HepG2 (cell line): ENCODE measurements around the gene SEPHS1. TPM values are rescaled to one million over a fixed set of nuclear protein-coding genes. Genes with fewer than 3 reads are reported as not detected.
A peak's percentile ranks its signal among the peaks of the same experiment; 100 is the strongest.

Source experiments
- CBX2 ChIP-seq, 2 experiments: fragments of 200-600 bp in 1 of 2; sonication (generic); formaldehyde crosslinking in 1 of 2; IDR thresholded peaks; 2 replicates each; pipeline versions ENCODE4 v1.7.0 to v1.8.1; 2018 to 2022; ENCODE audit warnings: low read depth in 2 of 2, low read length in 1 of 2, mild to moderate bottlenecking in 1 of 2, missing genetic modification reagents in 1 of 2
- ESRRA ChIP-seq: sonication (generic); formaldehyde crosslinking; IDR thresholded peaks from 2 replicates; pipeline ENCODE4 v1.5.1; 2020; ENCODE audit warnings: mild to moderate bottlenecking, low read depth, missing genetic modification reagents
- GTF3A ChIP-seq: sonication (generic); formaldehyde crosslinking; conservative IDR thresholded peaks from 2 replicates; pipeline ENCODE4 v1.4.0; 2020; ENCODE audit warnings: mild to moderate bottlenecking, missing genetic modification reagents
- MAFF ChIP-seq: IDR thresholded peaks from 2 replicates; pipeline ENCODE4 v1.6.1; 2011; ENCODE audit warnings: low read depth, low read length, improper control_type of control experiment
- NFKB2 ChIP-seq: sonication (generic); formaldehyde crosslinking; IDR thresholded peaks from 2 replicates; pipeline ENCODE4 v1.4.0; 2020; ENCODE audit warnings: missing genetic modification reagents, borderline replicate concordance
- SIX1 ChIP-seq: sonication (generic); formaldehyde crosslinking; IDR thresholded peaks from 2 replicates; pipeline ENCODE4 v1.4.0; 2020; ENCODE audit warnings: missing genetic modification reagents, borderline replicate concordance
- SRF ChIP-seq: IDR thresholded peaks from 2 replicates; pipeline ENCODE4 v1.6.1; 2011; ENCODE audit warnings: mild to moderate bottlenecking, low read depth, low read length, moderate library complexity
- YY1 ChIP-seq: IDR thresholded peaks from 2 replicates; pipeline ENCODE4 v1.6.1; 2011; ENCODE audit warnings: low read length, low read depth, moderate library complexity, mild to moderate bottlenecking; ENCODE audit not compliant: insufficient read depth, insufficient replicate concordance
- ZNF232 ChIP-seq: sonication (generic); formaldehyde crosslinking; IDR thresholded peaks from 2 replicates; pipeline ENCODE4 v1.4.0; 2020; ENCODE audit warnings: missing genetic modification reagents, borderline replicate concordance
- ZNF674 ChIP-seq: sonication (generic); formaldehyde crosslinking; IDR thresholded peaks from 2 replicates; pipeline ENCODE4 v1.5.0; 2020; ENCODE audit warnings: low read depth, mild to moderate bottlenecking, missing genetic modification reagents
- polyA plus RNA-seq, 8 experiments: library from polyadenylated mRNA; depleted of rRNA in 3 of 8; stranded (reverse) in 7 of 8; unstranded in 1 of 8; fragments of >200 nt; fragmentation: Illumina TruSeq in 4 of 8; extraction: Trizol in 4 of 8; gene quantifications; 2 replicates each; pipeline versions ENCODE4 v1.2.1 to v1.2.3, GENCODE V29; 2011 to 2016; ENCODE audit warnings: low read depth in 4 of 8, missing spikeins in 1 of 8, mixed read lengths in 1 of 8; ENCODE audit not compliant: insufficient read depth in 1 of 8
- total RNA-seq, 5 experiments: library from RNA; depleted of rRNA; stranded (reverse); fragments of >200 nt; fragmentation: Illumina TruSeq; extraction: Trizol; gene quantifications; 2 replicates each; pipeline ENCODE4 v1.2.3, GENCODE V29; 2016; ENCODE audit warnings: low read depth in 1 of 5
- TF ChIP-seq, protein P1 (sequence below), 2 experiments: sonication (generic) in 1 of 2; formaldehyde crosslinking in 1 of 2; IDR thresholded peaks; 2 replicates each; pipeline versions ENCODE4 v1.6.1 to v1.9.0; 2014 to 2022; ENCODE audit warnings: antibody characterized with exemption in 1 of 2, borderline replicate concordance in 1 of 2, inconsistent platforms in 1 of 2, low read depth in 1 of 2, missing genetic modification reagents in 1 of 2
- TF ChIP-seq, protein P2 (sequence below): conservative IDR thresholded peaks from 2 replicates; pipeline ENCODE4 v1.6.1; 2018; ENCODE audit warnings: missing genetic modification reagents
- TF ChIP-seq, protein P3 (sequence below): sonication (generic); formaldehyde crosslinking; IDR thresholded peaks from 2 replicates; pipeline ENCODE4 v1.5.0; 2020; ENCODE audit warnings: mild to moderate bottlenecking, missing genetic modification reagents
- TF ChIP-seq, protein P4 (sequence below): IDR thresholded peaks from 2 replicates; pipeline ENCODE4 v1.6.1; 2016; ENCODE audit warnings: low read depth, borderline replicate concordance
- TF ChIP-seq, protein P5 (sequence below): sonication (generic); formaldehyde crosslinking; IDR thresholded peaks from 2 replicates; pipeline ENCODE4 v1.4.0; 2020; ENCODE audit warnings: missing genetic modification reagents, borderline replicate concordance
- TF ChIP-seq, protein P6 (sequence below): IDR thresholded peaks from 2 replicates; pipeline ENCODE4 v1.6.1; 2018; ENCODE audit warnings: missing genetic modification reagents, mild to moderate bottlenecking, missing compliant biosample characterization

Gene SEPHS1
- total and polyA plus RNA-seq, 2 of the 13 experiments (the other 11 are each of a cell fraction or from before 2014, with no cell fraction given) = 57.8 to 61.5 TPM

DNA sequence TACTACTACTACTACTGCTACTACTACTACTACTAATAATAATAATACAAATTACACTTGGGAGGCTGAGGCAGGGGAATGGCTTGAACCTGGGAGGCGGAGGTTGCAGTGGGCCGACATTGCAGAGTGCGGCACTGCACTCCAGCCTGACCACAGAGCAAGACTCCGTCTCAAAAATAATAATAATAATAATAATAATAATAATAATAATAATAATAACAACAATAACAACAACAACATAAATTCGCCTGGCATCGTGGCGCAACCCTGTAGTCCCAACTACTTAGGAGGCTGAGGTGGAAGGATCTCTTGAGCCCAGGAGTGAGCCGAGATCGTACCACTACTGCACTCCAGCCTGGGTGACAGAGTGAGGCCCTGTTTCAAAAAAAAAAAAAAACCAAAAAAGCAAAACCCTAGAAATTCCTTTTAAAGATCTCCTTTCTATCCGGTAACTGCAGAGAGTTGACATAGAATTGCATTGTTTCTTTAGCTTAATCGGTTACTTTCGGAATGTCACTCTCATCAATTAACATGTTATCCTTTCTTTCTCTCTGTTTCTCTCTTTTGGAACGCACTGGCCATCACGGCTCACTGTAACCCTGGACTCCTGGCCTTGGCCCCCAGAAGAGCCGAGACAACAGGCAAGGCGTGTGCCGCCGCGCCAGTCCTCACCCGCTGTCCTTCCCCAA is 49.2 kb downstream of the SEPHS1 start (continued):
- TF ChIP-seq, protein P1, sequence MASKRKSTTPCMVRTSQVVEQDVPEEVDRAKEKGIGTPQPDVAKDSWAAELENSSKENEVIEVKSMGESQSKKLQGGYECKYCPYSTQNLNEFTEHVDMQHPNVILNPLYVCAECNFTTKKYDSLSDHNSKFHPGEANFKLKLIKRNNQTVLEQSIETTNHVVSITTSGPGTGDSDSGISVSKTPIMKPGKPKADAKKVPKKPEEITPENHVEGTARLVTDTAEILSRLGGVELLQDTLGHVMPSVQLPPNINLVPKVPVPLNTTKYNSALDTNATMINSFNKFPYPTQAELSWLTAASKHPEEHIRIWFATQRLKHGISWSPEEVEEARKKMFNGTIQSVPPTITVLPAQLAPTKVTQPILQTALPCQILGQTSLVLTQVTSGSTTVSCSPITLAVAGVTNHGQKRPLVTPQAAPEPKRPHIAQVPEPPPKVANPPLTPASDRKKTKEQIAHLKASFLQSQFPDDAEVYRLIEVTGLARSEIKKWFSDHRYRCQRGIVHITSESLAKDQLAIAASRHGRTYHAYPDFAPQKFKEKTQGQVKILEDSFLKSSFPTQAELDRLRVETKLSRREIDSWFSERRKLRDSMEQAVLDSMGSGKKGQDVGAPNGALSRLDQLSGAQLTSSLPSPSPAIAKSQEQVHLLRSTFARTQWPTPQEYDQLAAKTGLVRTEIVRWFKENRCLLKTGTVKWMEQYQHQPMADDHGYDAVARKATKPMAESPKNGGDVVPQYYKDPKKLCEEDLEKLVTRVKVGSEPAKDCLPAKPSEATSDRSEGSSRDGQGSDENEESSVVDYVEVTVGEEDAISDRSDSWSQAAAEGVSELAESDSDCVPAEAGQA (IDR thresholded peaks at IDR 0.05; ENCODE audit: low read depth) = no peak
- TF ChIP-seq, protein P1 (CRISPR knock-in tag; IDR thresholded peaks at IDR 0.05; ENCODE audit: borderline replicate concordance) = no peak
- no peak for TF ChIP-seq ESRRA
- TF ChIP-seq ZNF232 (CRISPR knock-in tag) = no peak
- no peak for TF ChIP-seq GTF3A (CRISPR knock-in tag)
- TF ChIP-seq, protein P2, sequence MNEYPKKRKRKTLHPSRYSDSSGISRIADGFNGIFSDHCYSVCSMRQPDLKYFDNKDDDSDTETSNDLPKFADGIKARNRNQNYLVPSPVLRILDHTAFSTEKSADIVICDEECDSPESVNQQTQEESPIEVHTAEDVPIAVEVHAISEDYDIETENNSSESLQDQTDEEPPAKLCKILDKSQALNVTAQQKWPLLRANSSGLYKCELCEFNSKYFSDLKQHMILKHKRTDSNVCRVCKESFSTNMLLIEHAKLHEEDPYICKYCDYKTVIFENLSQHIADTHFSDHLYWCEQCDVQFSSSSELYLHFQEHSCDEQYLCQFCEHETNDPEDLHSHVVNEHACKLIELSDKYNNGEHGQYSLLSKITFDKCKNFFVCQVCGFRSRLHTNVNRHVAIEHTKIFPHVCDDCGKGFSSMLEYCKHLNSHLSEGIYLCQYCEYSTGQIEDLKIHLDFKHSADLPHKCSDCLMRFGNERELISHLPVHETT (CRISPR knock-in tag) = no peak; the same call in 1 of the 2 replicates
- TF ChIP-seq NFKB2 (CRISPR knock-in tag) = no peak
- TF ChIP-seq, protein P3, sequence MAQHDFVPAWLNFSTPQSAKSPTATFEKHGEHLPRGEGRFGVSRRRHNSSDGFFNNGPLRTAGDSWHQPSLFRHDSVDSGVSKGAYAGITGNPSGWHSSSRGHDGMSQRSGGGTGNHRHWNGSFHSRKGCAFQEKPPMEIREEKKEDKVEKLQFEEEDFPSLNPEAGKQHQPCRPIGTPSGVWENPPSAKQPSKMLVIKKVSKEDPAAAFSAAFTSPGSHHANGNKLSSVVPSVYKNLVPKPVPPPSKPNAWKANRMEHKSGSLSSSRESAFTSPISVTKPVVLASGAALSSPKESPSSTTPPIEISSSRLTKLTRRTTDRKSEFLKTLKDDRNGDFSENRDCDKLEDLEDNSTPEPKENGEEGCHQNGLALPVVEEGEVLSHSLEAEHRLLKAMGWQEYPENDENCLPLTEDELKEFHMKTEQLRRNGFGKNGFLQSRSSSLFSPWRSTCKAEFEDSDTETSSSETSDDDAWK (CRISPR knock-in tag) = no peak
- TF ChIP-seq MAFF = no peak
- TF ChIP-seq, protein P4, sequence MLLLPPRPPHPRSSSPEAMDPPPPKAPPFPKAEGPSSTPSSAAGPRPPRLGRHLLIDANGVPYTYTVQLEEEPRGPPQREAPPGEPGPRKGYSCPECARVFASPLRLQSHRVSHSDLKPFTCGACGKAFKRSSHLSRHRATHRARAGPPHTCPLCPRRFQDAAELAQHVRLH (CRISPR knock-in tag) = no peak
- TF ChIP-seq SIX1 (CRISPR knock-in tag) = no peak
- no peak for TF ChIP-seq ZNF674 (CRISPR knock-in tag)
- TF ChIP-seq YY1 = no peak
- no peak for TF ChIP-seq SRF
- TF ChIP-seq CBX2 (IDR thresholded peaks at IDR 0.05; ENCODE audit: low read depth, low read length) = no peak
- TF ChIP-seq CBX2 (CRISPR knock-in tag; IDR thresholded peaks at IDR 0.05; ENCODE audit: low read depth) = no peak
- TF ChIP-seq, protein P5, sequence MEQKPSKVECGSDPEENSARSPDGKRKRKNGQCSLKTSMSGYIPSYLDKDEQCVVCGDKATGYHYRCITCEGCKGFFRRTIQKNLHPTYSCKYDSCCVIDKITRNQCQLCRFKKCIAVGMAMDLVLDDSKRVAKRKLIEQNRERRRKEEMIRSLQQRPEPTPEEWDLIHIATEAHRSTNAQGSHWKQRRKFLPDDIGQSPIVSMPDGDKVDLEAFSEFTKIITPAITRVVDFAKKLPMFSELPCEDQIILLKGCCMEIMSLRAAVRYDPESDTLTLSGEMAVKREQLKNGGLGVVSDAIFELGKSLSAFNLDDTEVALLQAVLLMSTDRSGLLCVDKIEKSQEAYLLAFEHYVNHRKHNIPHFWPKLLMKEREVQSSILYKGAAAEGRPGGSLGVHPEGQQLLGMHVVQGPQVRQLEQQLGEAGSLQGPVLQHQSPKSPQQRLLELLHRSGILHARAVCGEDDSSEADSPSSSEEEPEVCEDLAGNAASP (CRISPR knock-in tag) = no peak
- TF ChIP-seq, protein P6, sequence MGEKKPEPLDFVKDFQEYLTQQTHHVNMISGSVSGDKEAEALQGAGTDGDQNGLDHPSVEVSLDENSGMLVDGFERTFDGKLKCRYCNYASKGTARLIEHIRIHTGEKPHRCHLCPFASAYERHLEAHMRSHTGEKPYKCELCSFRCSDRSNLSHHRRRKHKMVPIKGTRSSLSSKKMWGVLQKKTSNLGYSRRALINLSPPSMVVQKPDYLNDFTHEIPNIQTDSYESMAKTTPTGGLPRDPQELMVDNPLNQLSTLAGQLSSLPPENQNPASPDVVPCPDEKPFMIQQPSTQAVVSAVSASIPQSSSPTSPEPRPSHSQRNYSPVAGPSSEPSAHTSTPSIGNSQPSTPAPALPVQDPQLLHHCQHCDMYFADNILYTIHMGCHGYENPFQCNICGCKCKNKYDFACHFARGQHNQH (CRISPR knock-in tag) = peak; percentile 57; the same call in 1 of the 2 replicates
